Panc1 (cell line): ENCODE measurements around the gene KRT77. TPM values are rescaled to one million over a fixed set of nuclear protein-coding genes. Genes with fewer than 3 reads are reported as not detected.

Source experiments
- ATAC-seq: fragments of 200-7000 bp; cut with Tn5 transposase; 2 replicates; pipeline ENCODE4 v1.9.1; 2020; ENCODE audit warnings: mild to moderate bottlenecking, moderate library complexity
- BruUV-seq: library from RNA; stranded (reverse); fragments of 400-500 nt; replicated peaks from 2 replicates; lab custom pipeline; 2021; lab: Mats Ljungman, UMichigan
- CTCF ChIA-PET: fragments of 300-600 bp; sonication (Branson Sonifier 250); formaldehyde crosslinking; loops from one replicate; lab custom pipeline; 2022; ENCODE audit warnings: antibody characterized with exemption; lab: Charles Lee
- POLR2A ChIA-PET: fragments of 300-600 bp; sonication (Branson Sonifier 250); formaldehyde crosslinking; loops from one replicate; lab custom pipeline; 2022; ENCODE audit warnings: antibody characterized with exemption; lab: Charles Lee
- DNase-seq: peaks from one replicate; pipeline ENCODE4 v3.0.0-alpha.2; 2010; ENCODE audit warnings: low read depth, low spot score
- H3K27ac ChIP-seq: 2 replicates; pipeline ENCODE4 v1.5.1; 2011; ENCODE audit warnings: mild to moderate bottlenecking, low read length, inconsistent platforms
- H3K27me3 ChIP-seq: fragments of 200-500 bp; sonication (Bioruptor generic); 2 replicates; pipeline ENCODE4 v1.6.0; 2014; ENCODE audit warnings: low read length, inconsistent platforms; ENCODE audit not compliant: control insufficient read depth, insufficient read depth
- H3K36me3 ChIP-seq: fragments of 200-500 bp; sonication (Bioruptor generic); 2 replicates; pipeline ENCODE4 v1.5.1; 2014; ENCODE audit warnings: inconsistent platforms, mild to moderate bottlenecking, low read length, moderate library complexity; ENCODE audit not compliant: control insufficient read depth, insufficient read depth
- H3K4me1 ChIP-seq: 2 replicates; pipeline ENCODE4 v1.5.1; 2011; ENCODE audit warnings: inconsistent platforms, mild to moderate bottlenecking, low read length, moderate library complexity; ENCODE audit not compliant: control insufficient read depth, insufficient read depth
- H3K4me3 ChIP-seq, 2 experiments: 2 replicates each; pipeline ENCODE4 v1.5.1; 2011 to 2012; ENCODE audit warnings: low read depth in 2 of 2, low read length in 2 of 2, mild to moderate bottlenecking in 2 of 2, inconsistent platforms in 1 of 2, moderate library complexity in 1 of 2
- H3K9me3 ChIP-seq: fragments of 200-500 bp; sonication (Bioruptor generic); 2 replicates; pipeline ENCODE4 v1.5.1; 2014; ENCODE audit warnings: low read depth, mild to moderate bottlenecking, inconsistent platforms, low read length, moderate library complexity; ENCODE audit not compliant: control insufficient read depth, insufficient read depth
- CTCF ChIP-seq: fragments of 450-650 bp; IDR thresholded peaks from 2 replicates; pipeline ENCODE4 v1.5.1; 2017; ENCODE audit warnings: mild to moderate bottlenecking
- POLR2AphosphoS5 ChIP-seq: IDR thresholded peaks from 2 replicates; pipeline ENCODE4 v1.6.1; 2012; ENCODE audit warnings: mild to moderate bottlenecking, low read depth, low read length, moderate library complexity
- REST ChIP-seq, 2 experiments: IDR thresholded peaks; 2 replicates each; pipeline ENCODE4 v1.6.1; 2011 to 2012; ENCODE audit warnings: low read depth in 2 of 2, control low read depth in 1 of 2, low read length in 1 of 2, mild to moderate bottlenecking in 1 of 2, moderate library complexity in 1 of 2; ENCODE audit not compliant: insufficient read depth in 1 of 2
- SIN3A ChIP-seq: IDR thresholded peaks from 2 replicates; pipeline ENCODE4 v1.6.1; 2012; ENCODE audit warnings: low read depth, mild to moderate bottlenecking, low read length, moderate library complexity, borderline replicate concordance; ENCODE audit not compliant: insufficient read depth
- TCF7L2 ChIP-seq: IDR thresholded peaks from 2 replicates; pipeline ENCODE4 v1.6.1; 2011; ENCODE audit warnings: mild to moderate bottlenecking, low read depth, low read length, inconsistent platforms
- in situ Hi-C: cut with HindIII; loops from 2 replicates; pipeline ENCODE4 v1.10.0; 2016; ENCODE audit warnings: low sequenced_read_pairs, low pct_unique_long_range_greater_than_20kb
- intact Hi-C: fragments of 100-400 bp; cut with micrococcal nuclease; formaldehyde crosslinking; loops from one replicate; pipeline ENCODE4 v1.10.0; 2022; ENCODE audit not compliant: unreplicated experiment
- total RNA-seq: library from RNA; stranded (reverse); gene quantifications from one replicate; pipeline ENCODE4 v1.2.1, GENCODE V29; 2021; ENCODE audit not compliant: unreplicated experiment

KRT77 gene
- total RNA-seq, 1 experiment from 2014 or later: not detected

GRCh38 chr12:52650520-52651081, 52.7 kb downstream of the KRT77 start:
- no peak for DNase-seq
- in situ Hi-C loops: no loop called here
- ChIA-PET CTCF (no interaction called here), POLR2A (no interaction called here)
- peak; percentile 81 for ATAC-seq
- no TSS peak for BruUV-seq
- Histone ChIP-seq H3K9me3 (no peaks in the 10 kb centered on the region), H3K27me3 (peaks cover 11% of the 10 kb centered on the region), H3K27ac (peak overlapping the region; percentile 12; the same call in 1 of the 2 replicates), H3K4me1 (peaks cover 5% of the 10 kb centered on the region; the same call in 1 of the 2 replicates), H3K36me3 (no peaks in the 10 kb centered on the region), H3K4me3 (peak overlapping the region in 1 of 2 experiments; percentile 34; a peak in 1 of 4 replicates)
- intact Hi-C loops: no loop called here
- TF ChIP-seq TCF7L2 (peak; percentile 71), SIN3A (no peak)

DNA sequence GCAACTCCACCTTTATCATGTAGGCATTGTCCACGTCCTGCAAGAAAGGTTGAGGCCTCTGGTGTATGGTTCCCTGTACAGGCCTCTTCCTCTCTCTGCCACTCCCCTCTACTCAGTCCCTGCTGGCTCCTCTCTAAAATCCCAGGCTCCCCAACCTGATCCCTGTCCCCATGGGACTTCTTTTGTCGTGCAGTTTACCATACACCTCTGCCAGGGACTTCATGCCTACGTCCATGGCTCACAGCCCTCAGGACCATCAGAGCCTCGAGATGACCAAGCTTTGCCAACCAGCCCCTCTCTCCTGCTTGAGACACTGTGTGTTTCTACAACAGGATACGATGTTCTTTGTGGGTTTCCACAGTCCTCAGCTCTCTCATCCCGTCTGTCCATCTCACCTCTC, 54.3 kb downstream of the KRT77 start:
- BruUV-seq: no TSS peak
- Histone ChIP-seq H3K36me3 (no peaks in the 10 kb centered on the region), H3K27ac (no peak overlapping the region), H3K4me3 (no peak overlapping the region), H3K4me1 (peaks cover 5% of the 10 kb centered on the region; the same call in 1 of the 2 replicates), H3K9me3 (no peaks in the 10 kb centered on the region), H3K27me3 (peaks cover 4% of the 10 kb centered on the region)
- intact Hi-C loops (no loop called here), in situ Hi-C loops (no loop called here)
- TF ChIP-seq CTCF (no peak), SIN3A (no peak), POLR2AphosphoS5 (no peak), TCF7L2 (no peak), REST (IDR thresholded peaks at IDR 0.05; ENCODE audit: insufficient read depth in 1 of 2, low read depth in 2 of 2, low read length in 1 of 2) (no peak)
- ChIA-PET CTCF (interaction anchor here (0.6 kb wide), 1 partner anchor 1364 kb away, joined by 3 read pairs; no protein-coding TSS in a partner anchor), POLR2A (no interaction called here)
- DNase-seq (no peak), ATAC-seq (no peak)

DNA sequence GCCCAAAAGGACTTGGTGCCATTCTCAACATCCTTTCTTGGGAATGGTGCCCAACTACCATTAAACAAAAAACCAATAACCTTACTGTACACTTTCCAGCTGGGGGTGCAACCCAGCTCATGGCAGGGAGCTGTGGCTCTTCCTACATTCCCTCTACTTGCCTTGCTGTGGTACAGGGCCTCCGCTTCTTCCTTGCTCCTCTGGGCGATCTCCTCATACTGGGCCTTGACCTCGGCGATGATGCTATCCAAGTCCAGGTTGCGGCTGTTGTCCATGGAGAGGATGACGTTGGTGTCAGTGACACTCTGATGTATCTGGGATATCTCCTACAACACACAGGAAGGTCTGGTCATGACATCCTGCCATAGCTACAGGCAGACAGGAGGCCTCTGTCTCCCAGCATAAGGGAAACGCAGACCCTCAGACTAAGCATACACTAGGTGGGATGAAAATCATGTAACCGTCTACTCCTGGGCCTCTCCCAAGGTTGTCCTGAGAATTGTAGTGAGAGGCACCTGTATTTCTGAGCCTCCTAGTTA, 55.2 kb downstream of the KRT77 start:
- TF ChIP-seq TCF7L2 (no peak), REST (IDR thresholded peaks at IDR 0.05; ENCODE audit: insufficient read depth in 1 of 2, low read depth in 2 of 2, low read length in 1 of 2) (no peak), POLR2AphosphoS5 (no peak)
- H3K4me3 ChIP-seq: no peak overlapping the region
- H3K4me1 ChIP-seq: peaks cover 5% of the 10 kb centered on the region; the same call in 1 of the 2 replicates
- no peaks in the 10 kb centered on the region for H3K36me3 ChIP-seq
- H3K27me3 ChIP-seq: 0 out of 2 replicates have a peak, but pooled peaks cover 2% of the 10 kb centered on the region
- in situ Hi-C loops: no loop called here
- no peaks in the 10 kb centered on the region for H3K9me3 ChIP-seq
- ChIA-PET CTCF (no interaction called here), POLR2A (no interaction called here)
- ATAC-seq (no peak), DNase-seq (no peak)
- H3K27ac ChIP-seq: no peak overlapping the region
- intact Hi-C loops: no loop called here
- no TSS peak for BruUV-seq
